Endothelial cell of umbilical vein (primary cell): ENCODE results near the gene USH1C. TPM values are rescaled to one million over a fixed set of nuclear protein-coding genes. Genes with fewer than 3 reads are reported as not detected.

ENCODE experiments used
- BruUV-seq: library from RNA; stranded (reverse); fragments of 400-500 nt; replicated peaks from 2 replicates; lab custom pipeline; 2021; lab: Mats Ljungman, UMichigan
- CTCF ChIA-PET: fragments of 300-600, 350-600 bp; sonication (Branson Sonifier 250); formaldehyde crosslinking; loops from one replicate; lab custom pipeline; 2021; ENCODE audit warnings: antibody characterized with exemption, inconsistent platforms; lab: Charles Lee
- POLR2A ChIA-PET: fragments of 300-600, 350-600 bp; sonication (Branson Sonifier 250); formaldehyde crosslinking; loops from one replicate; lab custom pipeline; 2021; ENCODE audit warnings: antibody characterized with exemption, inconsistent platforms; lab: Charles Lee
- DNase-seq: peaks from one replicate; pipeline ENCODE4 v3.0.0-alpha.2; 2011; ENCODE audit warnings: low read depth, low spot score
- FAIRE-seq: peaks from 2 replicates; lab custom pipeline; 2011; peaks lifted over from hg19 to GRCh38; lab: Jason Lieb, UNC
- H2AFZ ChIP-seq: 2 replicates; pipeline ENCODE4 v1.6.0; 2012; ENCODE audit warnings: low read depth, low read length, control low read depth, inconsistent platforms
- H3K27ac ChIP-seq: 2 replicates; pipeline ENCODE4 v1.5.1; 2011; ENCODE audit warnings: low read depth, mild to moderate bottlenecking, control low read depth, low read length, moderate library complexity; ENCODE audit not compliant: insufficient read depth
- H3K27me3 ChIP-seq, 2 experiments: 2 replicates each; pipeline versions ENCODE4 v1.6.0 to v1.6.1; 2011; ENCODE audit warnings: low read length in 2 of 2, mixed read lengths in 1 of 2; ENCODE audit not compliant: control insufficient read depth in 2 of 2, insufficient read depth in 2 of 2
- H3K36me3 ChIP-seq, 2 experiments: 2 replicates in 1 of 2; 3 replicates in 1 of 2; pipeline ENCODE4 v1.5.1; 2011; ENCODE audit warnings: low read length in 2 of 2, mild to moderate bottlenecking in 1 of 2, moderate library complexity in 1 of 2; ENCODE audit not compliant: control insufficient read depth in 2 of 2, insufficient read depth in 2 of 2; ENCODE audit errors: extremely low read depth in 1 of 2
- H3K4me1 ChIP-seq: 3 replicates; pipeline ENCODE4 v1.5.1; 2011; ENCODE audit warnings: mild to moderate bottlenecking, low read length; ENCODE audit not compliant: control insufficient read depth, insufficient read depth; ENCODE audit errors: extremely low read depth
- H3K4me2 ChIP-seq: 2 replicates; pipeline ENCODE4 v1.6.1; 2011; ENCODE audit warnings: low read length, control low read depth, mixed read lengths; ENCODE audit not compliant: insufficient read depth
- H3K4me3 ChIP-seq, 3 experiments: fragments of 200-600 bp in 1 of 3; sonication (generic), shearing (Covaris generic) in 1 of 3; replicated peaks in 1 of 3; 2 replicates each; pipeline ENCODE4 v1.5.1; 2011 to 2016; ENCODE audit warnings: control low read depth in 3 of 3, low read length in 3 of 3, mild to moderate bottlenecking in 2 of 3, inconsistent platforms in 1 of 3, low read depth in 1 of 3, moderate library complexity in 1 of 3; ENCODE audit not compliant: insufficient read depth in 1 of 3
- H3K79me2 ChIP-seq: 2 replicates; pipeline ENCODE4 v1.6.0; 2012; ENCODE audit warnings: low read length, inconsistent platforms; ENCODE audit not compliant: control insufficient read depth, insufficient read depth
- H3K9ac ChIP-seq: replicated peaks from 2 replicates; pipeline ENCODE3; 2011; ENCODE audit warnings: low read length, control low read depth; ENCODE audit not compliant: insufficient read depth; ENCODE audit errors: extremely low read depth
- H3K9me1 ChIP-seq: replicated peaks from 3 replicates; pipeline ENCODE4 v1.6.0; 2011; ENCODE audit warnings: mild to moderate bottlenecking, low read length; ENCODE audit not compliant: control insufficient read depth, insufficient read depth; ENCODE audit errors: extremely low read depth
- H3K9me3 ChIP-seq: replicated peaks from 2 replicates; pipeline ENCODE4 v1.5.1; 2012; ENCODE audit warnings: low read length, inconsistent platforms; ENCODE audit not compliant: control insufficient read depth, insufficient read depth
- H4K20me1 ChIP-seq: replicated peaks from 2 replicates; pipeline ENCODE3; 2011; ENCODE audit warnings: mild to moderate bottlenecking, low read length; ENCODE audit not compliant: control insufficient read depth, insufficient read depth; ENCODE audit errors: extremely low read depth
- EZH2 ChIP-seq: IDR thresholded peaks from 2 replicates; pipeline ENCODE4 v1.6.1; 2012; ENCODE audit warnings: borderline replicate concordance, low read depth, mild to moderate bottlenecking, moderate library complexity, low read length, inconsistent platforms; ENCODE audit not compliant: severe bottlenecking
- FOS ChIP-seq: IDR thresholded peaks from 2 replicates; pipeline ENCODE4 v1.6.1; 2011; ENCODE audit warnings: mild to moderate bottlenecking, low read length, moderate library complexity, borderline replicate concordance; ENCODE audit not compliant: insufficient read depth
- GATA2 ChIP-seq: IDR thresholded peaks from 2 replicates; pipeline ENCODE4 v1.7.0; 2011; ENCODE audit warnings: low read depth, mild to moderate bottlenecking, moderate library complexity, mixed read lengths, low read length; ENCODE audit not compliant: insufficient read length, insufficient read depth
- JUN ChIP-seq: IDR thresholded peaks from 2 replicates; pipeline ENCODE4 v1.6.1; 2011; ENCODE audit warnings: borderline replicate concordance, low read depth; ENCODE audit not compliant: insufficient read length, insufficient read depth
- MYC ChIP-seq: IDR thresholded peaks from one replicate; pipeline ENCODE4 v1.6.1; 2011; ENCODE audit warnings: mild to moderate bottlenecking, low read depth, low read length
- POLR2A ChIP-seq: IDR thresholded peaks from 2 replicates; pipeline ENCODE4 v1.6.1; 2012; ENCODE audit warnings: low read depth, mild to moderate bottlenecking, control low read depth, low read length
- POLR2AphosphoS5 ChIP-seq: IDR thresholded peaks from 2 replicates; pipeline ENCODE4 v1.6.1; 2012; ENCODE audit warnings: low read depth, mild to moderate bottlenecking, control low read depth, low read length, moderate library complexity; ENCODE audit not compliant: insufficient read depth
- dilution Hi-C: fragments of 300-500 bp; cut with MboI; formaldehyde crosslinking; loops from one replicate; pipeline ENCODE4 v1.15.0; 2019; ENCODE audit warnings: low sequenced_read_pairs; ENCODE audit not compliant: extremely low pct_ligation_motif_present
- intact Hi-C: fragments of 100-400 bp; cut with micrococcal nuclease; formaldehyde crosslinking; loops from one replicate; pipeline ENCODE4 v1.10.0; 2022
- polyA plus RNA-seq, 4 experiments: library from polyadenylated mRNA; depleted of rRNA in 3 of 4; stranded (reverse) in 3 of 4; unstranded in 1 of 4; fragments of >200 nt; gene quantifications; 2 replicates each; pipeline versions ENCODE4 v1.2.1 to v1.2.3, GENCODE V29; 2011 to 2012; ENCODE audit warnings: missing spikeins in 1 of 4
- total RNA-seq: library from RNA; stranded (reverse); gene quantifications from 2 replicates; pipeline ENCODE4 v1.2.3, GENCODE V29; 2021
- TF ChIP-seq, protein P1 (sequence below): IDR thresholded peaks from 2 replicates; pipeline ENCODE4 v1.6.1; 2011; ENCODE audit not compliant: insufficient read depth, insufficient read length
- TF ChIP-seq, protein P2 (sequence below), 2 donors: IDR thresholded peaks; 1 replicate in 1 of 2; 2 replicates in 1 of 2; pipeline ENCODE4 v1.5.1; 2011; ENCODE audit warnings: low read length in 2 of 2, mild to moderate bottlenecking in 2 of 2, moderate library complexity in 2 of 2, control low read depth in 1 of 2, inconsistent platforms in 1 of 2, low read depth in 1 of 2; ENCODE audit not compliant: insufficient read depth in 1 of 2; ENCODE audit errors: extremely low read depth in 1 of 2

Gene USH1C
- total and polyA plus RNA-seq, 2 donors (not counting 3 experiments of a cell fraction or from before 2014, with no cell fraction given) = not detected

DNA sequence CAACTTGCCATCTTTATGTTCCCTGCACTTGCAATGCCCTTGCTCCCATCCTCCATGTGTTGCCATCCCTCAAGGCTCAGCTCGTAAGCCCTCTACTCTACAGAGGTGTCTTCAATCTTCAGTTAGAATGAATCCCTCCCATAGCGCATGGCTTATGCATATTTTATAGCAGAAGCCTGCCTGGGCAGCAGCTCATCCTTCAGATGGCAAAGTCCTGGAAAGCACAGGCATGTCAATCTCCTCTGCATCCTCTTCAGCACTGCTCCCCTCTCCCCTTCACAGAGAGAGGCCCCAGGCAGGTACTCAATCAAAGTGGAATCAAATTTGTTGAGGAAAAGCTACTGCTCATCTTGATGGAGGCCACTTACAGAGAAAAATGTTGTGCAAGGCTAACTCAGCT lies 36.4 kb downstream of the USH1C start:
- Histone ChIP-seq H3K9me1 (no peaks in the 10 kb centered on the region), H2AFZ (no peak overlapping the region), H3K4me2 (no peak overlapping the region), H3K27ac (no peak overlapping the region), H3K4me3 (no peak overlapping the region), H3K36me3 (no peaks in the 10 kb centered on the region), H4K20me1 (no peaks in the 10 kb centered on the region), H3K4me1 (no peaks in the 10 kb centered on the region), H3K27me3 (no peaks in the 10 kb centered on the region), H3K79me2 (no peaks in the 10 kb centered on the region), H3K9ac (no peak overlapping the region), H3K9me3 (no peaks in the 10 kb centered on the region)
- no TSS peak for BruUV-seq
- no peak for DNase-seq
- POLR2A ChIA-PET = no interaction called here
- dilution Hi-C loops = no loop called here
- no peak for TF ChIP-seq POLR2AphosphoS5
- TF ChIP-seq GATA2 = no peak
- TF ChIP-seq EZH2 = no peak
- no peak for TF ChIP-seq FOS
- no peak for TF ChIP-seq JUN
- TF ChIP-seq, protein P1, sequence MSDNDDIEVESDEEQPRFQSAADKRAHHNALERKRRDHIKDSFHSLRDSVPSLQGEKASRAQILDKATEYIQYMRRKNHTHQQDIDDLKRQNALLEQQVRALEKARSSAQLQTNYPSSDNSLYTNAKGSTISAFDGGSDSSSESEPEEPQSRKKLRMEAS = no peak
- TF ChIP-seq, protein P2, sequence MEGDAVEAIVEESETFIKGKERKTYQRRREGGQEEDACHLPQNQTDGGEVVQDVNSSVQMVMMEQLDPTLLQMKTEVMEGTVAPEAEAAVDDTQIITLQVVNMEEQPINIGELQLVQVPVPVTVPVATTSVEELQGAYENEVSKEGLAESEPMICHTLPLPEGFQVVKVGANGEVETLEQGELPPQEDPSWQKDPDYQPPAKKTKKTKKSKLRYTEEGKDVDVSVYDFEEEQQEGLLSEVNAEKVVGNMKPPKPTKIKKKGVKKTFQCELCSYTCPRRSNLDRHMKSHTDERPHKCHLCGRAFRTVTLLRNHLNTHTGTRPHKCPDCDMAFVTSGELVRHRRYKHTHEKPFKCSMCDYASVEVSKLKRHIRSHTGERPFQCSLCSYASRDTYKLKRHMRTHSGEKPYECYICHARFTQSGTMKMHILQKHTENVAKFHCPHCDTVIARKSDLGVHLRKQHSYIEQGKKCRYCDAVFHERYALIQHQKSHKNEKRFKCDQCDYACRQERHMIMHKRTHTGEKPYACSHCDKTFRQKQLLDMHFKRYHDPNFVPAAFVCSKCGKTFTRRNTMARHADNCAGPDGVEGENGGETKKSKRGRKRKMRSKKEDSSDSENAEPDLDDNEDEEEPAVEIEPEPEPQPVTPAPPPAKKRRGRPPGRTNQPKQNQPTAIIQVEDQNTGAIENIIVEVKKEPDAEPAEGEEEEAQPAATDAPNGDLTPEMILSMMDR (IDR thresholded peaks at IDR 0.05; ENCODE audit: extremely low read depth in 1 of 2, insufficient read depth in 1 of 2, low read depth in 1 of 2, low read length in 2 of 2) = no peak
- no peak for TF ChIP-seq MYC
- TF ChIP-seq POLR2A = no peak
- CTCF ChIA-PET = interaction anchor here (0.7 to 7.4 kb wide), 10 partner anchors 9 to 566 kb away, joined by 3 to 184 read pairs (median 6); partner anchors contain the start of gene KCNJ11
- no peak for FAIRE-seq
- intact Hi-C loops = no loop called here
